GM20000 (cell line): ENCODE results near the gene SHROOM2.

ENCODE experiments used
- DNase-seq: peaks from one replicate; pipeline ENCODE4 v3.0.0; 2012; ENCODE audit warnings: low spot score
- CTCF ChIP-seq: IDR thresholded peaks from 2 replicates; pipeline ENCODE4 v1.5.1; 2012; ENCODE audit warnings: mild to moderate bottlenecking, control low read depth; ENCODE audit errors: extremely low read depth, missing control alignments

SHROOM2 gene

GRCh38 chrX:9747644-9748043 is 38.6 kb upstream of the SHROOM2 start:
- DNase-seq, result no peak
- no peak for TF ChIP-seq CTCF

- no peak for DNase-seq
- TF ChIP-seq CTCF, result no peak
Observed at GRCh38 chrX:9749146-9749692, 37.0 kb upstream of the SHROOM2 start.

GRCh38 chrX:9757366-9757765 is 28.9 kb upstream of the SHROOM2 start:
- DNase-seq, result no peak
- TF ChIP-seq CTCF, result no peak

GRCh38 chrX:9758021-9758638 is 28.1 kb upstream of the SHROOM2 start:
- TF ChIP-seq CTCF, result no peak
- DNase-seq, result no peak

- DNase-seq, result no peak
- TF ChIP-seq CTCF, result no peak
Observed at GRCh38 chrX:9759337-9759736, 26.9 kb upstream of the SHROOM2 start.

- TF ChIP-seq CTCF, result no peak
Observed at GRCh38 chrX:9765072-9765736, 21.0 kb upstream of the SHROOM2 start.

GRCh38 chrX:9765737-9766097 is 20.5 kb upstream of the SHROOM2 start, which contains the start of gene GPR143:
Gene GPR143 (minus strand): TSS chrX:9765847. CDS start chrX:9765817, 30 bp downstream.
- no peak for DNase-seq
- no peak for TF ChIP-seq CTCF

More at GRCh38 chrX:9765072-9765736, 21.0 kb upstream of the SHROOM2 start:
- no peak for DNase-seq
